RCC 7860 (cell line): ENCODE measurements around the gene TIMM22.

Experiments used
- DNase-seq: peaks from one replicate; pipeline ENCODE4 v3.0.0-alpha.2; 2015; ENCODE audit warnings: low spot score
- FAIRE-seq: peaks from 2 replicates; lab custom pipeline; 2012; peaks lifted over from hg19 to GRCh38; lab: Jason Lieb, UNC

Gene TIMM22

DNA sequence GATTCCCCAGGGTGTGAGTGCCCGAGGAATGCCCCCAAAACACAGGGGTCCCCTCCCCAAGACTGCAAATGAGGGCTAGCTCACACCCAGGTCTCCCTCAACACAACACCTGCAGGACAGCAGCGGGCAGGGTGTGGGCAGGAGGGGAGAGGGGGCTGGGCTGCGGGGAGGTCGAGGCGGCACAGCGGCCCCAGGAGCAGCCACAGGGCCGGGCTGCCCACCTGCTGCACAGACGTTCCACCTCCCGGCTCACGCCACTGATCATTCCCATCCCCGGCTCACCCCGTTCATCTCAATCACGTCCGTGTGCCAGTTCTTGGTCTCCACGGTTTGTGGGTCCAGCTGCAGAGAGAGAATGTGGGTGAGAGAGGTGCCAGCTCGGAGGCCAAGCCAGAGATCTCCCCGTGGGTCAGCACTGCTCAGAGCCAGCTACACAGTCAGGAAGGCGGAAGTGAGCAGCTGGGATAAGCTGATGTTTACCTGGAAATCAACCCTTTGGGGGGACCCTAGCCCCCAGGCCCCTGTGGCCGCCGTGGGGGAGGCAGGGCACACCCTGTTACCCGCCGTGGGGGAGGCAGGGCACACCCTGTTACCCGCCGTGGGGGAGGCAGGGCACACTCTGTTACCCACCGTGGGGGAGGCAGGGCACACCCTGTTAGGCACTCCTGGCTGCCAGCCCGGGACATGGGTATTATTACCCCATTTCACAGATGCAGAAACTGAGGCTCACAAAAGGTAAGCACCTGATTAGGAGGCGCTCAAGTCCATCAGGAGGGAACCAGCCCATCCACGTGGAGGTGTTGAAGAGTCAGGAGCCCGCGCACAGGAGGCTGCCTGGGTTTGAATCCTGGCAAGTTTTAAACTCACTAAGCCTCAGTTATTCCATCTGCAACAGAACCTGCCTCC, 16.1 kb downstream of the TIMM22 start:
- no peak for FAIRE-seq
- DNase-seq = no peak

DNA sequence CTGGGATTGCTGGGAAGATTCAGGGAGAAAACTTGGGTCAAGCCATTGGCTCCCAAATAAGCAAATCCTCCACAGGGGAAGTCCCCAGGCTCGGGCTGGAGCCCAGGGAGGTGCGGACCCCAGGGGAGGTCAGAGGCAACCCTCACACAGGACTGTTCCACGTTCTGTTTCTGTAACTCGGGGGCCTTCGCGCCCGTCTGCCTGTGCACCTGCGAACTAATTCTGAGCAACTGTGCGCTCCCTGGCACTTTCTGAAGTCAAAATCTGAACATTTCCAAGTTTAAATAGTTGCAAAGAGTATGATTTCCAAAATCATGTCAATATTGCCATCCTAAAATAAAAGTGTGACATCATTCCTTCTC, 16.8 kb downstream of the TIMM22 start:
- FAIRE-seq (no peak), DNase-seq (no peak)

GRCh38 chr17:1018547-1018946, 21.6 kb downstream of the TIMM22 start:
- DNase-seq = no peak
- FAIRE-seq = no peak

GRCh38 chr17:1019451-1019850, 22.5 kb downstream of the TIMM22 start:
- FAIRE-seq = no peak

GRCh38 chr17:1021147-1021546, 24.2 kb downstream of the TIMM22 start:
- FAIRE-seq = no peak
- DNase-seq = no peak

More at GRCh38 chr17:1019451-1019850, 22.5 kb downstream of the TIMM22 start:
- DNase-seq = no peak

DNA sequence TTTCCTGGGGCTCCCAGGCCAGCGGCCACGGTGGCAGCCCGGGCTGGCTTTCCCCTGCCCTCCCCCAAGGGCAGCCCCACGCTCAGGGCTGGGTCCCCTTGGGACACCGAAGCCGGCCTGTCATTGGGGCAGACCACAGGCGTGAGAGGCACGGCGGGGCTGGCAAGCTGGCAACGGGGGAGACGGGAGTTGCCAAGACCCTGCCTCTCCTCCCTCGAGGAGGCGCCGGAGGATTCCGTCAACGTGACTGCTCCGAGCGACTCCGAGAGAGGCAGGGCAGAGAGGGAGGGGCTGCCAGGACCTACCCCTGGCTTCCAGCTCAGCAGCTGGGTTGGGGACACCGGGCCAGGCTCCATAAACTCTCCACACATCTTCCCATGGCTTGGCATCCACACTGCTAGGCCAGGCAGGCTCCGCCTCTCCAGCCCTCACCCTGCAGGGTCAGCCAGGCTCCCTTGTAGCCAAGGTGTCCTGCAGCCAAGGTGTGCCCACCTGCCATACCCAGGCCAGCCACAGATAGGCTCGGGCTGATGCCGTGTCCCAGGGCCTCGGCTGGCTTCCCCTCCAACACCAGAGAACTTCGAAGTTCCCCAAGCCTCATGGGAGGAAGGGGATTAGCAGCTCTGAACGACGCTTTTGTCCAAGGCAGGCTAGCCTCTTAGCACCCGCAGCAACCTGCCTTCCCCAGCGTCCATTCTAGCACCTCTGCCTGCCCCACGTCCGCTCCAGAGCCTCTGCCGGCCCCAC, 25.5 kb downstream of the TIMM22 start:
- DNase-seq (no peak), FAIRE-seq (no peak)

DNA sequence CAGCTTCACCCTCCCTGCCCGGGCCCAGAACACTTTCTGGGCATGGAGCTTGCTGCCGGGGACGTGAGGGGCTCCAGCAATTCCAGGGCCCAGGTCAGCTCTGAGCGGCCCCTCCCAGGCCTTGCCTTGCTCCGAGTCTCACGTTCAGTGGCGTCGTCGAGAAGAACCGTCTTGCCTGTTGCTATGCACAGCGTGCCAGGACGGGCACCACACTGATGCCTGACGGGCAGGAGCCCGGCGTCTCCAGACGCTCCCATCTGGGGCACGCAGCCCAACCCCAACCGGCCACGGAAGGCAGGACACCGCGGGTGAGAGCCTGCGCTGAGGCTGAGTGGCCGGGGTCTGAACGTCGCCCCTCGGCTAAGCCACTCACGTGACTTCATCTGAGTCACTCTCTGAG, 27.1 kb downstream of the TIMM22 start:
- DNase-seq (no peak), FAIRE-seq (no peak)

GRCh38 chr17:1025733-1026598, 29.0 kb downstream of the TIMM22 start:
- FAIRE-seq = no peak

DNA sequence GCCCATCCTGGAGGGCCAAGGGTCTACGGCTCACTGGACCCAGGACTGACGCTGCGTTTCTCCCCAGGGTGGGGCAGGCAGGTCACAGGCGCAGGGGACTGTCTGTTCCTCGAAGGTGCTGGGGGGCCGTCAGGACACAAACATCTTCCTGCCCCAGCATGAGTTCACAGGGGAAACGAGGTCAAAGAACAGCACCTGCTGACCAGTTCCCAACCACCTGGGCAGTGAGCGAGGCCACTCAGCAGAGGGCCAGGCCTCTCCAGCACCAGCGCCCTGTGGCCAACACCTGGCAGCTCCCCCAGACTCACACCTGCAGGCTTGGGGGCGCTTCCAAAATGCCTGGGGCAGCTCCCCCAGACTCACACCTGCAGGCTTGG, 29.7 kb downstream of the TIMM22 start:
- FAIRE-seq = no peak

More at GRCh38 chr17:1025733-1026598, 29.0 kb downstream of the TIMM22 start:
- no peak for DNase-seq

GRCh38 chr17:1027044-1027443, 30.1 kb downstream of the TIMM22 start:
- FAIRE-seq (no peak), DNase-seq (no peak)

More for the DNA sequence above, 29.7 kb downstream of the TIMM22 start:
- DNase-seq = no peak

- FAIRE-seq (no peak), DNase-seq (no peak)
Measured at GRCh38 chr17:1029196-1029921, 32.4 kb downstream of the TIMM22 start.

DNA sequence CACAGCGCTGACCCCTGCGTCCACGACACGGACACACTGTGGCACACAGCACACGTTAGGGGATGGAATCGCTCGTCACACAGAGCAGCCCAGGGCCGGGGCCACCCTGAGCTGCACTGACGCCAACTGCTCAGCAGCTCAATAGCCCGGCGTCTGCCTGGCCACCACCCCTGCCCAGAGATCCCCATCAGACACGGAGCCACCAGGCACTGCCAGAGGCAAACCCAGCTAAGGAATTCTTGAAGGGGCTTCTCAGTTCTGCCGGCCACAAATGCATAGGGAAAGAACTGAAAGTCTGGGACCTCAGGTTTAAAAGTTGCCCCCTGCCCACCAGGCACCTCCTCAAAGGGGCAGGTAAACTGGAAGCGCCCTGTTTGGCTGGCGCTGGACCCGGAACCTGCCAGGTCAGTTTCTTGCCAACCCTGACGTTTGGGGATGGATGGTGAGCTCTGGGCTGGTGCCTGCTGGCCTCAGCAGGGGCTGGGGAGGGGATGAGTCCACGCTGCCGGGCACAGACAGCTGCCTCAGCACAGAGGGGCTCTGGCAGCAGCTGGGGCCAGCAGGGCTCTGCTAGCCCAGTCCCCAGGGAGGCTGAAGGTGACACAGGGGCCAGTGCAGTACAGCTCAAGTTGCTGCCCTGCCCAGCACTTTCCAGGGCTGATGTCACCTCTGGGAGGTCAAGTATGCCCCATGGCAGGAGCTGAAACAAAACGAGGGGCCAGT, 33.2 kb downstream of the TIMM22 start:
- no peak for DNase-seq
- no peak for FAIRE-seq

DNA sequence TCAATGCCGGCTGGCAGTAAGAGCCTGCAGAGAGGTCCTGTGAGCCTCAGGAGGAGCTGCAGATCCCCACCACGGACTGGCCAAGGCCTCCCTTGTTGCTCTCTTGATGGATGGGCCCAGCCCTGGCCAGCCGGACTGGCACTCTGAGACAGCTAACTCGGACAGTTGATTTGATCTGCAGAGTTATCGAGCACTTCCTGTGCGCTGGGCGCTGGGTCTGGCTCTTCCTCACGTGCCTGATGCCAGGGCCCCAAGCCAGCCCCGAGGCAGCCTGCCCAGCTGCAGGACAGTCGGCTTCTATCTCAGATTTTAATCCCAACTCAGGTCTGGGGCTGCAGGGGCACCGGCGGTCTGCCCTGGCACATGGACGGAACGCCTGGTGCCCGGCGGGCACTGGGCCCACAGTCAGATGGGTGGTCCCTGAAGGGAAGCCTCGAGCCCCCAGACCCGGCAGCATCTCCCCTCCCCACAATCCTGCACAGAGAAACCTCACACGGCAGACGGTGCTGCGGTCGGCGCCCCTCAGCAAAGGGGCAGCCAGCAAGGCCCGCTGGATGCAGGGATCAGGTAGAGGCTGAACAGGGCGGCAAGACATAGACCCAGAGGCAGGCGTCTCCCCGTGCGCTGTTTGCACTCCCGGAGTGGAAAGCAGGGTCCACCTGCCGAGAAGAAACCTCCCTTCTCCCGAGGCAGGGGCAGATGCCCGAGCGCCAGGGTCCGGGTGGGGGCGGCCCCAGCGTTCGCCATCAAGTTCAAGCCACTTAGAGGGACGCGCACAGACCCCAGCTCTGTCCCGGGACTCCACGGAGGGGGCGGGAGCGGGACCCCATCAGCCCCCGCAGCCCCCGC, 34.0 kb downstream of the TIMM22 start:
- FAIRE-seq (no peak), DNase-seq (no peak)

DNA sequence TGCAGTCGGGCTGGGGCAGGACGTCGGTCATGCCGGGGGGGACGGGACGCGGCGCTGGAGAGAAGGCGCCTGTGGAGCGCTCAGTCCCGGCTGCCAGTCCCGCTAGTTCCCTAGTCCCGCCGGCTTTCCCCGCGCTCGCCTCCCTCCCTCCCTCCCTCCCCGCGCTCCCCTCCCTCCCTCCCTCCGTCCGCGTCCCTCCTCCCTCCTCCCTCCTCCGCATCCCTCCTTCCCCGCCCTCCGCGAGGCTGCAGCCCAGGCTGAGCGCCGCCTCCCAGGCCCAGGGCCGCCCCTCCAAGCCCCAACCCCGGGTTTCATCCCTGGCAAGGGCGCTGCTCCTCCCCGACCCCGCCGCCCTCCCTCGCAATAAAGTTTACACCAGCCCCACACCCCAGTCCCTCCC, 34.8 kb downstream of the TIMM22 start:
- FAIRE-seq (no peak), DNase-seq (no peak)

- FAIRE-seq (no peak), DNase-seq (no peak)
Measured at GRCh38 chr17:1032391-1032790, 35.5 kb downstream of the TIMM22 start.

- no peak for FAIRE-seq
- DNase-seq = no peak
Measured at GRCh38 chr17:1033503-1033902, 36.6 kb downstream of the TIMM22 start.

- no peak for DNase-seq
- no peak for FAIRE-seq
Measured at GRCh38 chr17:1034652-1035210, 37.8 kb downstream of the TIMM22 start.

DNA sequence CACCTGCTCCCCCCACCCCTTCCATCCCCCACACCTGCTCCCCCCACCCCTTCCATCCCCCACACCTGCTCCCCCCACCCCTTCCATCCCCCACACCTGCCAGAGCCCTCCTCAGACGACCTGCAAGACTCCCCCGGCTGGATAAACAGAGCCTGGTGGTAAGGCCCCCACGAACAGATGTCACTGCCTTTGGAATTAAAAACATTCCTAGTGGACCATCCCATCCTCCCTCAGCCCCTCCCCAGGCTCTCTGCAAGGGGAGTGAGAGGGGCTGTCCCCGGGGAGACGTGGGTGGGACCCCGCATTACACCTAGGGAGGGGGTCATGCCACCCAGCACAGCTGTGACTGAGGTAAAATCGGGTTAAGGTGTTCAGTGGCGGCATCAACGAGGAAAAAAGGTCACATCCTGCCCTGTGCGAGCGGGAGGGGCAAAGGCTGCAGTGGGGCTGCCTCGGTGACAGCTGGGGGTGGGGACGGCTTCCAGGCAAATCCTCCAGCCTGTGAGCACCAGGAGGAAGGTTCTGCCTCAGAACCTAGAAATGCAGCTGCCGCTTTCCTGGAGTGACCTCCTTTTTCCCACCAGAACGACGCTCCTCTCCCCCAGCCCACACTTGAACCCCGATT, 38.7 kb downstream of the TIMM22 start:
- DNase-seq = no peak
- no peak for FAIRE-seq
